Hematopoietic multipotent progenitor cell treated with erythropoietin and hydrocortisone succinate and interleukin-3 and kit ligand, for 4 days (in vitro differentiated cells): Measurements from ENCODE around the gene KLHDC4.

ENCODE experiments used
- DNase-seq: peaks from one replicate; pipeline ENCODE4 v3.0.0-alpha.2; 2015

The KLHDC4 gene

DNA sequence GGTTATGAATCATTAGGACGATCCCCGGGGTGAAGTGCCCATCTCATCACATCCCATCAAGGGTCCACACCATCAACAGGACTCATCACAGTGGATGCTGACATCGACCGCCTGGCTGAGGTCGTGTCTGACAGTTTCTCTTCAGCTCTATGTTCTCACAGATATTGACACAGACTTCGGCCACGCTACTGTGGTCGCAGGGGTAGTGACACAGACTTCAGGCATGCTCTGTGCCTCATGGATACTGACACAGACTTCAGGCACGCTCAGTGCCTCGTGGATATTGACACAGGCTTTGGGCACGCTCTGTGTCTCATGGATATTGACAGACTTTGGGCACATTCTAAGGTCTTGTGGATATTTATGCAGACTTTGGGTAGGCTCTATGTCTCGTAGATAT, 50.1 kb downstream of the KLHDC4 start:
- DNase-seq, result no peak

DNA sequence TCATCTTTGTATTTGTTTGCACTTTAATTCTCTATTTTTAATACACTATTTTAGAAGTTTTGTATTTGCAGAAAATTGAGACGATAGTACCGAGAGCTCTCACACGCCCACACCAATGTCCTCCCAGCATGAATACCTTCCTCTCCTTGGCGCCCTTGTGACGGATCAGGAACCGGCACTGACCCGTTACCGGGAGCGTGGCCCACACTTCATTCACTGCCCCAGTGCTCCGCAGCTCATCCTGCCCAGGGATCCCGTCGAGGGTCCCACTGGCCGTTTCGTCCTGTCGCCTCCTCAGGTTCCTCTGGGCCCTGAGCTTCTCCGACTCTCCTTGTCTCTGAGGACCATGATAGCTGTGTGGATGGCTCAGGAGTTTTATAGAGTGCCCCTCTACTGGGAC, 50.6 kb downstream of the KLHDC4 start:
- no peak for DNase-seq

DNA sequence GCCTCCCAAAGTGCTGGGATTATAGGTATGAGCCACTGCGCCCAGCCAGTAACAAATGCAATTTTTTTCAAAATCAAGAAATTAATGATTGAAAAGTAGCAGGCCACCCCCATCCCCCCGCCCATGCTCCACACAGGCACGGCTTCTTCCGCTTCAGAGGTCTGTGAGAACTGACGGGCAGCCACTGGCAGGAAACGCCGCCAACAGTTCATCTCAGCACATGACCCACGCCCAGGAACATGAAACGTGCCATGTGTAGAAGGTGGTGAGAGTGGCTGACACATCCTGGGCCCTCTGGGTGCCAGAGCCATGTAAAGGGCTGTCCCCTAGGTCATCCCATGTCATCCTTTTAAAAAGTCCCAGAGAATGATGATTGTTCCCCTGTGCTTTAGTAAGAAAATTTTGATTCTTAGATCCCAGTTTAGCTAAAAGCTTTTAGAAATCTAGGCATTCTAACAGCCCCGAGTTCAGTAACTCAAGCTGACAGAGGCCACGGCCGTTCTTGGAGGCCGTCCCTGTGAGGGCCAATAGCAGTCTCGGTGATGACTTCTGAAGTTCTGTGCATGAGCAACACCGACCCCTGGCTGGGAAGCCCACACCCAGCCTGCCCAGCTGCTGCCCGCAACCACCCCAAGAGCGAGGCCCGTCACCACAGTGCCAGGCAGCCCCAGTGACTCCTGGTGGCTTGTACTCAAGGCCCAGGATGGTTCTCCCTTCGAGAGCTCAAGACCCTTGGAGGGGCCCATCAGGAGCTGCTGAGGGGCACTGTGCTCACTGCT, 52.1 kb downstream of the KLHDC4 start:
- DNase-seq, result peak; percentile 68

DNA sequence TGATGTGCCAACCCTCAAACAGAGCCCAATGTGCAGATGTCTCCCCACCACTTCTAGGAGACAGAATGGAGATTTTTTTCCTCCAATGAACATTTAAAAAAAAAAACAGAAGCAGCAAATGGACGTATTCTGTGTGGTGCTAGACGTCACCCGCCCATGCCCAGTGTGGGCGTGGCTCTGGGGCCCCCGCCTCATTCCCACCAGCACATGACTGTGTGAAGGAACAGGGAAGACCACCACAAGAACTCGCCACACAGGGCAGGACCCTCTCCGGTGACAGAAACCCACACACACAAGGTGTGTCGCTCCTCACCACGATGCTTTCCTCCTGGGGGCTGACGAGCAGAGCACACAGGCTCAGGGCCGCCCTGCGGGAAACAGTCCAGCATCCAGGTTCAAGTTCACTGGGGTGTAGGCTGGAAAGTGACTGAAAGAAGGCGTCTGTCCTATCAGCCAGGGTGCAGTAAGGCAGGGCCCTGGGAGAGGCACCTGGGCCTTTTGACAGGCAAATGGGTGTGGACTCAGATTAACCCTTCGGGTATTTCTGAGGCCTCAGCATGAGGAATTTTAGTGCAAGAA, 53.5 kb downstream of the KLHDC4 start:
- DNase-seq, result no peak

DNA sequence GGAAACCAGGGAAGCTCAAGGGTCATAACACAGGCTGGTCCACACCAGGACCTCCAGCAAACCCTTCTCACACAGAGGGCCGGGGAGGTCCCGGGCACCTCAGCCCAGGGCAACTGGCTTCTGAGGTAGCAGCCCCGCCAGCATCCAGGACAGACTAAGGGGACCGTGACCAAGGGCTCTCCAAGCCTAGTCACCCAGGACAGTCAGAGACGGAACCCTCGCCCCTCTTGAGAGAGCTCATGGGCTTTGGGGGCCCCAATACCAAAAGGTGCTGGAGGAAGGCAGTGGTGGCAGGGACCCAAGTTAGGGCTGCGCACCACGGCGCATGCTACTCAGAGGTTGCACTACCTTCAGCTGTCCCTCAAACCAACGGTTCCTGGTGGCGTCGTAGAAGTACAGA, 54.9 kb downstream of the KLHDC4 start:
- DNase-seq, result no peak

DNA sequence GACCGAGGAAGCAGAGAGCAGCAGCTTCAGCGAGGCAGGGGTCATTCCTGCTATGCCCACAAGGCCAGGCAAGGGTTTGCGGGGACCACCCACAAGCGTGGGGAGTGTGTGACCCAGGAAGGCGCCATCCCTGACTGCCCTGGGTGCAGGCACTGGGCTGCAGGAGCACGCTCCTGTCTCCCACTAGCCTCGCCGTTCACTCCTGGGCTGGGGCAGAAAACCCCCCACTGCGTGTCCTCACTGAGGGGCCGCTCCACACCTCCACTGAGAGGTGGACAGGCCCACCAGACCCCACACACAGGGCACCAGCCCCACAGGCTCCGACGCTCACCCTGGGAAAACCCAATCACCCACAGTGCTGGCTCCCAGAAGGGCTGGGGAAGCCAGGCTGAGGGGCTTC, 56.1 kb downstream of the KLHDC4 start:
- no peak for DNase-seq

DNA sequence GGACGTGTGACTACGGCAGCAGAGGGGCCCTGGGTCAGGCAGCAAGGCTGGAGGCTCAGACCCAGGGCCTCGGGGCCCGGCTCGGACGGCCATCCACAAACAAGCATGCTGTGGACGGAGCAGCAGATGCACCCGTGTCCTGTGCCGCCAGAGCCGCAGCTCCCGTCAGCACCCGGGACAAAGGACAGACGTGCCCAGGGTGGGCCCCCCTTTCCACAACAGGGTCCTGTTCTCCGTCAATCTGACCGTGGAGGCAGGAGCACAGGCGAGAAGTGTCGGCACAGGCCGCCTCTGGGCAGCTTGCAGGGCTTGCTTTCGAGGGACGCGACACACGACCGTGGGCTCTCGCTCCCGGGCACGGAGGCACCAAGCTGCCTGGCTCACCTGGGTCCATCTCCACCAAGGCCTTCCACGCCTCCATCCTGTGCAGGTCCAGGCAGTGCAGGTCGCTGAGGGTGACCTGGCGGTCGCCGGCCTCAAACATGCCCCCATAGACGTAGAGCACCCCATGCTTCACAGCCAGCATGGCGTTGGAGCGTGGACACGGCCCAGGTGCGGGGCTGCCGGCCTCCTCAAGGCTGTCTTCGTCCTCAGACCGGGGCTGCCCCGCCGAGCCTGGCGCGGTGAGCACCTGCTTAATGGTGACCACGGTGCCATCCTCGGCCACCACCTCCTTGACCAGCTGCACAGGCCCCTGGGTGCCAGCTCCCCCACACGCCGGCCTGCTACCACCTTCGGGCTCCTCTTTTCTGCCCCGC, 56.7 kb downstream of the KLHDC4 start:
- DNase-seq, result no peak

DNA sequence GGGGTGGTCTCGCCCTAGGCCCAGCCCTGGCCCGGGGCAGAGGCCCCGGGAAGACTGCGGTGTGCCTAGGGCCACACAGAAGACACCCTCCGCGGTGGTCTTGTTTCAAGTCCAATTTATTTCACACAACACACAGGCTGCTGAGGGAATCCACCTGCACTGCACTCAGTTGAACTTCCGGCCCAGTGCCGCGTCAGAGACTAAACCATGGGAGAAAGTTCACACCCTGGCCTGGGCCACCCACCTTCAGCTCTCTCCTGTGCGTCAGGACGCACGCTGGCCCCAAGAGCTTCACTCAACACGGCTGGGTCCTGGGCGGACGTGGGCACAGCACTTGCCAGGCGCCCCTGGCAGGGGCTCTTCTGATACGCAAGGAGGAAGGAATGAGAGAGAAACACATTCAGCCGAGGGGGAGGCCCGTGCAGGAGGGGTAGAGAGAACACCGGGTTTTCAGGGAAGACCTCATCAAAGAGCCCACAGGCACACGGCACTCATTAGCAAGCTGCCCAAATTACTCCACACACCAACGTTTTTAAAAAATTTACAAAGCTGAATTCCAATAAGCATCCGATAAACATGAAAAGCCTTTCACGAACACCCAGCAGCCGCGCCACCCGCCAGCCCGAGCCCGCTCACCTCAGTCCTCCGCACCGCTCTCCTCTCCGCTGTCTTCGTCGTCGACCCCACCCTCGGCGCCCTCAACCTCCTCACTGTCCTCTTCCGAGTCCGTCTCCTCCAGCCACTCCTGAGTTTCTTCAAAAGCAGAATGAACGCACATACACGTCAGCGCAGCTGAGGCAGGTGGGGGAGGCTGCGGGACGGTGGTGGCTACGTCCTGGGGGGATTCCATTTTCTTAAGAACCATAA, 57.8 kb downstream of the KLHDC4 start:
- DNase-seq, result no peak

DNA sequence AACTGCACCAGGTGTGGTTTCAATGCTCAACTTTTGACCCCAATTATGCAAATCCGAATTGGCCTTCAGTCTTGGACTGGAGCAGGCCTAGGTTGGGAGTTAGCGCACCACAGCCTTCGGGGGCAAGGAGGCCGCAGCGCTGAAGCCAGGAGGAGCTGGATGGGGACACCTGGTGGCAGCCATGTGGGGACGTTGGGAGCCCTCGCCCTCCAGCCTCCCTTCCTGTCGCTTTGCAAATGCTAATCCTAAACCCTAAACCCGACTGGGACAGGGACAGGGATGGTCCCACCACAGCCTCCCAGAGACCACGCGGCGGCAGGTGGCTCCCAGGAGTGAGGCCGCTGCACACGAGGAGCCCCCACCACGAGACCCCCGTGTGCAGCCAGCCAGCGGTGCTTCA, 58.7 kb downstream of the KLHDC4 start:
- no peak for DNase-seq

DNA sequence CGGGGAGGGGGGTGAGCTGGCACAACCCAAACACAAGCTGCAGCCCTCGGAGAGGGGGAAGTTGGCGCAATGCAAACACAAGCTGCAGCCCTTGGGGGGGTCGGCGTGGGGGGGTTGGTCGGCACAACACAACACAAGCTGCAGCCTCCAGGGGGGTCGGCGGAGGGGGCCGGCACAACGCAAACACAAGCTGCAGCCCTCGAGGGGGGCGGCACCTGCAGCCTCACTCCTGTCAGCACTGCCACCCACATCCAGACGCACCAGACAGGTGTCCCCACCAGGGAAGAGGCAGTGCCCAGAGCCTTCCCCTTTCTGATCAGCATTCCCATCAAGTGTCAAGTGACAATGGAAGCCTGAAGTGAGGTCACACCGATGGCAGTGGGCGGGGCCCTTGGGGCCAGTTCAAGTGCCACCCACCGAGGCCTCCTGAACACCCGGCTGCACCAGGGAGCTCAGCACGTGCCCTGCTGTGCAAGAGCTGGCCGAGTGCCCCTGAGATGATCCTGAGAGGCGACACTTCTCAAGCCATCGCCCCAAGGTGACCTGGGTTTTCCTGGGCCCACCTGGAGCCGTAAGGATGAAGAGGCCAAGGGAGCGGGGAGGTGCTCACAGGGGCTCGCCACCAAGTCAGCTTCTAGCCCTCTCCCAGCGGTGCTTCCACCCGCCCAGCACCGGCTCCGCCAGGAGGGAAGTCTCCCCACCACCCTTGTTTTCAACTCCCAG, 59.3 kb downstream of the KLHDC4 start:
- DNase-seq, result no peak

DNA sequence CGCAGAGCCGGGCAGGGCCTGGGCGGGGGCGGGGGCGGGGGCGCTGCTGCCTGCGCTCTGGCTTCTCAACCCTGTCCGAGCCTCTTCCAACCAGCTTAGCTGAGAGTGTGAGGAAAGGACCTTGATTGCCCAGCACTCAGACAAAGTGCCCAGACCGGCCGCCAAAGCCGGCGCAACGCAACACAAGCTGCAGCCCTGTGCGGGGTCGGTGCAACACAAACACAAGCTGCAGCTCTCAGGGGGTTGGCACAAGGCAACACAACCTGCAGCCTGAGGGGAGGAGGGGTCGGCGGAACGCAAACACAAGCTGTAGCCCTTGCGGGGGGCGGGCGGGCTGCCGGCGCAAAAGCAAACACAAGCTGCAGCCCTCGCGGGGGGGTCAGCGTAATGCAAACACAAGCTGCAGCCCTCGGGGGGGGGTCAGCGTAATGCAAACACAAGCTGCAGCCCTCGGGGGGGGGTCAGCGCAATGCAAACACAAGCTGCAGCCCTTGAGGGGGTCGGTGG, 60.0 kb downstream of the KLHDC4 start:
- no peak for DNase-seq

DNA sequence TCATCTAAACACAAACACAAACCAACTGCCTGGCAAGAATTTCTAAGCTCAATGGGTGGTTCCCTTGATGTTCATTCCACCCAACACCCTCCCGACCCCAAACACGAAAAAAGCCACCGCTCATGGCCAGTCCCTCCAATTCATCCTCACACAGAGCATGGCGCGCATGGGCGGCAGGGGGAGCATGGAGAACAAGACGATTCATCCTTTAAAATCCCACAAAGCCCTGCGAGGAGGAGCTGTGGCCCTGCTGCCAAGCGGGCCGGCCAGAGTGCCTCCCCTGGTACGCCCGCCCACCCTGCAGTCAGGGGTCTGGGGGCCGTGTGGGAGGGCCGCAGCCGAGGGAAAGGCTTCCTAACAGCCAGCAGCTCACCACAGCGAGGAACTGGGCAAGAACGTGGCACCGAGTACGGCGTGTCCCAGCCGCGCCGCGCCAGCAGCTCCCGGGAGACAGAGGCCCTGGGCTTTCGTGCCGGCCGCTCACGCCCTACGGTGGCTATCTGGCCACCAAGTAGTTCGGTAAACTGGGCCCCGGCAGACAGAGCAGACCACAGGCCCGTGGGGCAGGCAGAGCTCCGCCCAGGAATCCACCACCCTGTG, 60.9 kb downstream of the KLHDC4 start:
- no peak for DNase-seq

DNA sequence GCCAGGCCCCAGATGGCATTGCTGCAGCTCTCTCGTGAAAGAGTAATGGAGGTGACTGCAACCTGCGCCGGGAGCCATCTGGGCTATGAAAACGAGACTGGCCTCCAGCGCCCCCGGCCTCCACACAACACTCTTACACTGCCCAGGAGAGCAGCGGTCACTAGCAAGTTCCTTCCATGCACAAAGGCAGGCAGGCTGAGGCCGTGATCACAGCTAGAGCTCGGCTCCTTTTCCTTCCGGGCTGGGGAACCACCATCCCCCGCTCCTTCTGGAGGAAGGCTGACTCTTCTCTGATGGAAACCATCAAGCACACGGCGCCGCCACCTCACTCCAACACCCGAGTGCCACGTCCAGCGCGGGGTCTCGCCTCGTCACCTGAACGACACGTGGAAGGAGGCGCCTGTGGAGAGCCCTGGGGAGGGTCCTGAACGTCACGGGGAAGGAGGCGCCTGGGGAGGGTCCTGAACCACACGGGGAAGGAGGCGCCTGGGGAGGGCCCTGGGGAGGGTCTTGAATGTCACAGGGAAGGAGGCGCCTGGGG, 61.9 kb downstream of the KLHDC4 start:
- DNase-seq, result no peak

DNA sequence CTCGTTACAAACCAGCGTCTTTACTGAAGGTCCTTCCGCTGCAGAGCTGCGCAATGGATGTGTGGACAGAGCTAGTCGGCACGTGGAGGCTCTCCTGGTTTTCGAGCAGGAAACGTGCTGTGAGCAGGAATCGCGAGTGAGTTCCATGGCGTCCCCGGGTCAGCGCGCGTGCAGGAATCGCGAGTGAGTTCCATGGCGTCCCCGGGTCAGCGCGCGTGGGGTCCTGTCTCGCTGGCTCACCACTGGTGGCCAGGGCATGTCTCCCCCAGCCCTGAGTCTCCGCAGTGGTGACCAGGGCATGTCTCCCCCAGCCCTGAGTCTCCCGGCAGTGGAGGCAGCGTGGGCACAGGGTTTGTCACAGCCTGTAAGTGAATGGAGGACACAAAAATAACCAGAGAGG, 62.7 kb downstream of the KLHDC4 start:
- no peak for DNase-seq

DNA sequence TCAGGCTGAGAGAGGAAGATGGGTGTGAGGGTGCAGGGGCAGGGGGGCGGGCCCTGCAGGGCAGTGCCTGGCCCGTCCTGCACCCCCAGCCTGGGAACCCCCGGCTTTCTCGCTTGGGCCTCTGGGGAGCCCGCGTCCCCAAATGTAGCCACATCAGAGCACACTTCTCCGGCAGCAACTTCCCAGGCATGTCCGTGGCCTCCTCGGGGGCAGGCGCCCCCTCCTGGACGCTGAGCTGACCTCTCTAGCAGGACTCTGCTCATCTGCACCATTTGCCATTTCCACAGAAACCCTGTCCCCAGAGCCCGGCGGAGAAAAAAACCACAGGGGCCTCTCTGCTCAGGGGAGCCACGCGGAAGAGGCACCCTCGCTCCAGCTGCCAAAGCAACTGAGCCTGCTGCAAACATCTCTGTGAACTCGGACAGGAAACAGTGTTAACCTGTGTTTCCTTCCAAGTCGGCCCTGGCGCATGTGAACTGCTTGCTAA, 63.4 kb downstream of the KLHDC4 start:
- peak; percentile 77 for DNase-seq

DNA sequence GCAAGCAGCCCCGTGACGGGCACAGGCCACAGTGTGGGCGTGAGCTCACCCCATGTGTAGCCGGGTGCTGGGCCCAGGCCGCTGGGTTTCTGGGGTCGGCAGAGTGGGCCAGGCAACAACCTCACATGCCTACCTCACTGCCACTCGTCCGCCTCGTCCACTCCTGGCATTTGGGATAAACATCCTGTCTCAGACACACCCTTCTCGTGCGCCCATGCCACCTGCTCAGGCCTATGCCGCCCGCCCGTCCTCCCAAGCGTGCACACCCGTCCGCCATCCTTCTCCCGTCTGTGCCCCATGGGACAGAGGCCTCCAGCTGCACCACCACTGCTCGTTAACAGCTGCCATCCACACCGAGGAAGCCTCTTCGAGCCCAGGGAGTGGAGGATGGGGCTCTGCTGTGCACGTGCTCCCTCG, 64.3 kb downstream of the KLHDC4 start:
- no peak for DNase-seq

DNA sequence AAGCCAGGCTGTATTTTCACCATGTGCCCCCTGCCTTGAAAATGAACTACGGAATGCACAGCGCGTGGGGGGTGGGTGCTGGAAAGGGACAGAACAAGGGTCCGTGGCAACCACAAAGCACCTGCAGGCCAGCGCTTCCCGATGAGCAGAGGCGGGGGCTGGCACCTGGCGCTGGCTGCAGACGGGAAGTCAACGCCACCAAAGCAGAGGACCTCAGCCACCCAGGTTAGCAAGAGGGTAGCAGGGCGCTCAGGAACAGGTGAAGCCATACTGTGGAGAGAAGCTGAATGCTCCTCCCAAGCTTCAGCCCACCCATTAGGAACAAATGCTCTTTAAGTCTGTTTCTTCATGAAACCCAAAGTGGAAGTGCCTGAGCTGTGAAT, 64.7 kb downstream of the KLHDC4 start:
- no peak for DNase-seq

DNA sequence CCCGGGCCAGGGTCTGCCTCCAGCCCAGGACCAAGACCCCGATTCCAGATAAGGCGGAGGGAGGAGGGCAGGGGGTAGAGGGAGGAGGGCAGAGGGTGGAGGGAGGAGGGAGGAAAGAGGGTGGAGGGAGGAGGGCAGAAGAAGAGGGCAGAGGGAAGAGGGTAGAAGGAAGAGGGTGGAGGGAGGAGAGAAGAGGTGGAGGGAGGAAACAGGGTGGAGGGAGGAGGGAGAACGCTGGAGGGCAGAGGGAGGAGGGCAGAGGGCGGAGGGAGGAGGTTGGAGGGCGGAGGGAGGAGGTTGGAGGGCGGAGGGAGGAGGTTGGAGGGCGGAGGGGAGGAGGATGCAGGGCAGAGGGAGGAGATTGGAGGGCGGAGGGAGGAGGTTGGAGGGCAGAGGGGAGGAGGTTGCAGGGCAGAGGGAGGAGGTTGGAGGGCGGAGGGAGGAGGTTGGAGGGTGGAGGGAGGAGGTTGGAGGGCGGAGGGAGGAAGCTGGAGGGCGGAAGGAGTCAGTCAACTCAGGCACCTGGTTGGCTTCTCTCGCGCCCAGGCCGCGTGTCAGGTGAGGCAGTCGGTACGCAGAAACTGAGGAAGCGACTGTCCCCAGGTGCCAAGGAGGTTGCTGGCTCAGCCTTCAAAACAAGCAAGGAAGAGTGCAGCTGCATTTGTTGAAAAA, 65.2 kb downstream of the KLHDC4 start:
- peak; percentile 27 for DNase-seq

DNA sequence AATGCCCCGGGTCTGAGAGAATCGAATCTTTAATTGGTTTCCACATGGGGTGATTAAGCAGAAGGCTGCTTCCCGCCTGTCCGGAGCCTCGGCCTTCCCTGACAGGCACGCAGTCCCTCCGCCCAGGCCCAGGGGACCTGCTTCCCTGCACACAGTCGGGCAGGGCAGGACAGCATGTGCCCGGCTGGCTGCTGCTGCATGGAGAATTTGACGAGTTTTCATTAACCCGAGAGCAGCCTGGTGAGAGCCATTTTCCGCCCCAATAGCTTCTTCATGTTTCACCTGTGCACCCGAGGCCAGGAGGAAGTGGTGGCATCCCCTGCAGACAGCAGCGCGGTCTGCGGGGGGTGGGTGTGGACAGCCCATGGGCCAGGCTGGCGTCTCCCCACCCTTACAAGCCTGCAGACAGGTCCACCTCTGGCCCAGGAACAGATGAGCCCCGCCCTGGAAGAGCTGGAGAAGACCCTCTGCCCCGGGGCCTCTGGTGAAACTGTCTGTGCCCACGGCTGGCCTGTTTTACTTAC, 67.0 kb downstream of the KLHDC4 start:
- DNase-seq, result no peak

DNA sequence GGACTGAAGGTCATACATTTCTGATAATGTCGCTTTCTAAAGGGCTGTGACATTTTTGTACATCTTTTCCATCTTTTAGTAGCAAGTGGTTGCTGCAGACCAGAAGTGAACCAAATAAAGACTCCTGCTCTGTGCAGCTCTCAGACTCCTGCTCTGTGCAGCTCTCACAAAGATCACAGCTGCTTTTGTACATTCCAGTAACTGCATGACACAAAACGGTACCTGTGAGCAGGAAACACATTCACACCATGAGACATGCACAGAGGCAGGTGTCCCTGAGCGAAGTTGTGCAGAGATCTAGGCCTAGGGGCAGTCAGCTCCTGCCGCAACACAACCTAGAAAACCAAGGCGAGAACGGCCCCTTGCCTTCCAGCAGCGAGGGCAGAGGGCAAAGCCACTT, 67.5 kb downstream of the KLHDC4 start:
- no peak for DNase-seq

DNA sequence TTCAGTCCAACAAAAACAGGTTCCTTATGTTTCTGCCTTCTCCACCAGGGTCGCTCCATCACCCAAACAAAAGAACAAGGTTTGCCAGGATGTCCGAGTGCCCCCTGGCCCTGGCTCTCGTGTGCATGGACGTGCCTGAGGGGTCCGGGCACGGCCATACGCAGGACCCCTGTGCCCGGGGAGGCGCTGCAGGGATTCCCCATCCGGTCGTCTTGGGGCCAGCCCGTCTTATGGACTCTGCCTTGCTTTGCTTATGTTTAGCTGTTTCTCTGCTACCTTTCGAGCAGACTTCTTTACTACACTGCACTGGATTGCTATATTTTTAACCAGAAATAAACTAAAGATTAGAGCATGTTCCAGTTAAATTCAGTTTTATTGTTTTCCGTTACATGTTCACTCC, 68.0 kb downstream of the KLHDC4 start:
- no peak for DNase-seq
